NT2/D1 (cell line): Measurements from ENCODE around the gene FRK.

Experiments used
- DNase-seq: peaks from one replicate; pipeline ENCODE4 v3.0.0-alpha.2; 2011; ENCODE audit warnings: low read depth, low spot score
- H3K27me3 ChIP-seq: 2 replicates; pipeline ENCODE4 v1.6.0; 2011; ENCODE audit warnings: mild to moderate bottlenecking; ENCODE audit not compliant: insufficient read length, insufficient read depth
- H3K36me3 ChIP-seq: 2 replicates; pipeline ENCODE4 v1.6.1; 2011; ENCODE audit warnings: mild to moderate bottlenecking, low read length, mixed read lengths; ENCODE audit not compliant: insufficient read depth, insufficient read length
- H3K4me1 ChIP-seq: 2 replicates; pipeline ENCODE4 v1.5.1; 2011; ENCODE audit not compliant: insufficient read depth, insufficient read length
- H3K4me3 ChIP-seq: 2 replicates; pipeline ENCODE4 v1.5.1; 2011; ENCODE audit warnings: low read depth; ENCODE audit not compliant: insufficient read length
- H3K9ac ChIP-seq: 2 replicates; pipeline ENCODE4 v1.6.0; 2011; ENCODE audit warnings: low read depth; ENCODE audit not compliant: insufficient read length
- H3K9me3 ChIP-seq: 2 replicates; pipeline ENCODE4 v1.5.1; 2011; ENCODE audit warnings: mild to moderate bottlenecking, low read length; ENCODE audit not compliant: insufficient read depth
- SUZ12 ChIP-seq: IDR thresholded peaks from 2 replicates; pipeline ENCODE4 v1.6.1; 2011; ENCODE audit not compliant: insufficient read length, insufficient read depth; ENCODE audit errors: extremely low read depth
- YY1 ChIP-seq: IDR thresholded peaks from 2 replicates; pipeline ENCODE4 v1.6.1; 2011; ENCODE audit not compliant: insufficient read length, insufficient read depth
- ZNF274 ChIP-seq: IDR thresholded peaks from 2 replicates; pipeline ENCODE4 v1.6.1; 2011; ENCODE audit warnings: mild to moderate bottlenecking, low read depth, low read length

Gene FRK

GRCh38 chr6:116060572-116061283, at the start of gene FRK:
FRK (minus strand) TSS chr6:116060891; CDS start chr6:116060311, 580 bp downstream.
- Histone ChIP-seq H3K4me1 (no peaks in the 10 kb centered on the region), H3K9ac (no peak within 1 kb of the TSS), H3K27me3 (no peaks in the 10 kb centered on the region), H3K4me3 (no peak within 1 kb of the TSS), H3K9me3 (no peaks in the 10 kb centered on the region), H3K36me3 (no peaks in the 10 kb centered on the region)
- no peak for TF ChIP-seq SUZ12
- no peak for TF ChIP-seq YY1
- no peak for TF ChIP-seq ZNF274
- DNase-seq, result no peak

DNA sequence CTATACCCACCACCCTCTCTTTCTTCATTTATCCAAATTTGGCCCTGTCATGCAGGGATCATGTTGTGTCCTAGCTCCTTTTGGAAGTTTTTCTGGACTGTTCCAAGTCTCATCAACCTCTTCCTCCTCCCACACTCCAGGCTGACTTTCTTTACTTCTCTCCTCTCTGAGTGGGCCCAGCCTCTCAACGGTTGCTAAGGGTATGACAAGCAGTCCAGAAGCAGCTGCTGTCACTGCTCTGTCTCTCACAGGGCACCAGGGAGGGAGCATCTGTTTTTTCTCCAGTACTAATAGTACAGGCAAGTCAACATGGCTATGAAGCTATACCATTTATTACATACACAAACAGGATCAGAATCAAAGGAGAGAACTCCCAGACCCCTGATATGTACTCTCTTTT, 48.1 kb upstream of the FRK start:
- no peak for DNase-seq
- Histone ChIP-seq H3K36me3 (peaks cover 22% of the 10 kb centered on the region), H3K4me1 (no peaks in the 10 kb centered on the region), H3K9me3 (no peaks in the 10 kb centered on the region), H3K27me3 (no peaks in the 10 kb centered on the region), H3K4me3 (no peak overlapping the region), H3K9ac (no peak overlapping the region)
- TF ChIP-seq SUZ12 (no peak), YY1 (no peak), ZNF274 (no peak)

DNA sequence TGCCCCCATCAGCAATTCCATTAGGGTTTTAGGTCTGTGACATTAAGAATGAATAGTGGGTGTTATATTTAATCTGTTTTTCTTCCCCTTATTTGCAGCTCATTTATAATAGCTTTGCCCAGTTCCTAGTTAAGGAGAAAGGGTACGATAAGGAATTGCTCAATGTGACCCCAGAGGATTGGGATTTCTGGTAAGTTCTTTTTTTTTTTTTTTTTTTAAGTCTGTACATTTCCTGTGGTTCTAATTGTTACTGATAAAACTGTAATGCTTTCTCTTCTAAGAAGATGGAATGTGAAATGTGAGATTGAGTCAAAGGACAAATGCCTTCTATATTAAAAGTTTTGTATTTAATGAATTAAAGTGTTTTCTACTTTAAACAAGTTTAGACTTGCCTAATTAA, 45.5 kb upstream of the FRK start:
- no peak for DNase-seq
- H3K4me1 ChIP-seq, result no peaks in the 10 kb centered on the region
- no peak for TF ChIP-seq YY1
- no peak for TF ChIP-seq ZNF274
- no peak for TF ChIP-seq SUZ12
- H3K9me3 ChIP-seq, result no peaks in the 10 kb centered on the region
- H3K36me3 ChIP-seq, result peaks cover 16% of the 10 kb centered on the region
- H3K27me3 ChIP-seq, result no peaks in the 10 kb centered on the region
- no peak overlapping the region for H3K9ac ChIP-seq
- H3K4me3 ChIP-seq, result no peak overlapping the region

DNA sequence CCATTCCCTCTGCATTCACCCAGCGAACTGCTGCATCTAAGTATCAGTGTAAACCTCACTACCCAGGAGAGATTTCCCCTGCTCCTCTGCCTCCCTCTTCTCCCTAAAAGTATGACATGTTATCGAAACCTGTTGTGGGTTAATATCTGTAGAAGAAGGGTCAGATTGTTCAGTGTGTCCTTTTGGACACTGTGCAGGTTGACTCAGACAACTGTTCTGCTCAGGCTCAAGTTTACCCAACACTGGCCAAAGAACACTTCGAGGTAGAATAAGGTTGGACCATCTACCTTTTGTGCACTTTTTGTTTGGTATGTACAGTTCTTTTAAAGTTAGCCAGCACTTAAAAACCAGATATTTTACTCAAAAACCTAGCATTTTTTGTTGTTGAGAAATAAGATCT, 44.6 kb upstream of the FRK start:
- no peaks in the 10 kb centered on the region for H3K27me3 ChIP-seq
- no peak for DNase-seq
- H3K4me1 ChIP-seq, result no peaks in the 10 kb centered on the region
- H3K9me3 ChIP-seq, result no peaks in the 10 kb centered on the region
- TF ChIP-seq YY1 (no peak), SUZ12 (no peak), ZNF274 (no peak)
- H3K36me3 ChIP-seq, result peaks cover 8% of the 10 kb centered on the region
- H3K9ac ChIP-seq, result no peak overlapping the region
- no peak overlapping the region for H3K4me3 ChIP-seq

- DNase-seq, result no peak
- no peaks in the 10 kb centered on the region for H3K27me3 ChIP-seq
- no peaks in the 10 kb centered on the region for H3K9me3 ChIP-seq
- peaks cover 5% of the 10 kb centered on the region for H3K36me3 ChIP-seq
- TF ChIP-seq SUZ12, result no peak
- no peak for TF ChIP-seq YY1
- TF ChIP-seq ZNF274, result no peak
- H3K4me3 ChIP-seq, result no peak overlapping the region
- no peak overlapping the region for H3K9ac ChIP-seq
- no peaks in the 10 kb centered on the region for H3K4me1 ChIP-seq
Observed at GRCh38 chr6:116104636-116105035, 43.9 kb upstream of the FRK start.

GRCh38 chr6:116102873-116103272, 42.2 kb upstream of the FRK start:
- no peaks in the 10 kb centered on the region for H3K27me3 ChIP-seq
- no peak overlapping the region for H3K9ac ChIP-seq
- DNase-seq, result no peak
- H3K36me3 ChIP-seq, result peaks cover 5% of the 10 kb centered on the region
- H3K9me3 ChIP-seq, result no peaks in the 10 kb centered on the region
- no peak for TF ChIP-seq YY1
- no peak for TF ChIP-seq SUZ12
- TF ChIP-seq ZNF274, result no peak
- H3K4me3 ChIP-seq, result no peak overlapping the region
- H3K4me1 ChIP-seq, result no peaks in the 10 kb centered on the region

GRCh38 chr6:116101790-116102189, 41.1 kb upstream of the FRK start:
- H3K4me3 ChIP-seq, result peak overlapping the region; percentile 82
- DNase-seq, result no peak
- no peaks in the 10 kb centered on the region for H3K9me3 ChIP-seq
- no peak for TF ChIP-seq SUZ12
- no peak for TF ChIP-seq YY1
- TF ChIP-seq ZNF274, result no peak
- H3K9ac ChIP-seq, result peak overlapping the region; percentile 94
- H3K27me3 ChIP-seq, result no peaks in the 10 kb centered on the region
- no peaks in the 10 kb centered on the region for H3K4me1 ChIP-seq
- H3K36me3 ChIP-seq, result peaks cover 5% of the 10 kb centered on the region
